NCI-H1417 treated with DMSO at 0.1 percent for 48 hours (cell line): ENCODE measurements around the gene SLC8A1.

ENCODE experiments used
- DNase-seq: peaks from one replicate; lab custom pipeline; 2025; lab: John Stamatoyannopoulos, UW

The SLC8A1 gene

DNA sequence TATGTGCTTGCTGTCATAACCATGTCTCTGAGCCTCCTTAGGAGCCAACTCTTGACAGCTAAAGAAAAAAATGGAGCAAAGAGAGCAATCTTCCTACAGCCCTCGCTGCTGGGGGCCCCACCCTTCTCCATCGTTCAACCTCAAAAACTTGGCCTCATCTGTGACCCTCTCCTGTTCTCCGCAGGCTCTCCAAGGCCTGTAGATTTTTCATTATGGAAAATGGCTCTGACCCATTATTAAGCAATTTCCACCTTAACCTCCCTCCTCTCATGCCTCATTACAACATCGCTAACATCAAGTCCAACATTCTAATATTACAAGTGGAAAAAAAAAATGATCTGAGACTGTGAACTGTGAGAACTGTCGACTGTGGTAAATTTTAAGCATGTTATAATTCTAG, 98.7 kb downstream of the SLC8A1 start:
- no peak for DNase-seq

DNA sequence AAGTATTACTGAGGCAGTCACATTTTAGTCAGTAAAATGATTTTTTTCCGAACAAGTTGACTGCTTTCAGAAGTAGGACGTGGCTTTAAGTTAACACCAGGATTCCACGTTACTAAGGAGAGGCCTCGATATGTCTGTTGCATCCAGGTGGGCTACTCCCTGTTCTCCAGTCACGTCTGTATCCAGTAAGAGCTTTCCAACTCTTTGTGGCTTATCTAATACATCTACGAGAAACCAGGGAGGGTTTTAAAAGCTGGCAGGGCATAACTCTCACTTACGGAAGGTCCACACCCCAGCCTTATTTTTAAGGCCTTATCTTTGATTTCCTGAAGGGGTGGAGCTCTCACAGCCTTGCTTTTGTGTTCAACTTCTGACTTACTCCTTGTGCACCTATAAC, 99.2 kb downstream of the SLC8A1 start:
- DNase-seq, result no peak

DNA sequence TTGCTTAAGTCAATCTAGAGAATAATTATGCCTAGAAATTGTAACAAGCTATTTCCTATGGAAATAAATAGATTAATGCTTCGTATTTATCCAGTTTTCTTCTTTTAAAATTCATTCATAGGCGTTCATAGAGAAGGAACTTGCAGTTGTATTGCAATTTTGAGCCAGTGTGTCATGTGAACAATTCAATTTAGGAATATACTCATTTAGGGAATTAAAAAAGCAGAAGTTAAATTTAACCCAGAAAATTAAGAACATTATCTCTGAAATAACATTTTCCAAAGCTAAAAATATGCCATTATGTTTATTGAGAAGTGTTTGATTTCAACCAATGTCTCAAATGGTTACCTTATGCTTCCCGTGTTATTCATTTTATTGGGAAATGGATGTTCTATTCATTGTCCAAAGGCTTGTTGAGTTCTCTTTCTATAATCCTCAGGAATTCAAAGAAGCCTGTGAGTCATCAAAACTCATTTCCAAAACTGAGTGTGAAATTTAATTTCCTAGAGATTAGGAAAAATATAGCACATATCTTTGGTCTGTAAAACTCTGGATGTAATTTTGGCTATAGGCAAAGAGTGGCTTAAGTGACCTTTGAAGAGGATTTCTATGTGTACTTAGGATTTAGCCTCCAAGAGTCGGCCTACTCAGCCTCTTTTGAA, 99.7 kb downstream of the SLC8A1 start:
- DNase-seq, result no peak

DNA sequence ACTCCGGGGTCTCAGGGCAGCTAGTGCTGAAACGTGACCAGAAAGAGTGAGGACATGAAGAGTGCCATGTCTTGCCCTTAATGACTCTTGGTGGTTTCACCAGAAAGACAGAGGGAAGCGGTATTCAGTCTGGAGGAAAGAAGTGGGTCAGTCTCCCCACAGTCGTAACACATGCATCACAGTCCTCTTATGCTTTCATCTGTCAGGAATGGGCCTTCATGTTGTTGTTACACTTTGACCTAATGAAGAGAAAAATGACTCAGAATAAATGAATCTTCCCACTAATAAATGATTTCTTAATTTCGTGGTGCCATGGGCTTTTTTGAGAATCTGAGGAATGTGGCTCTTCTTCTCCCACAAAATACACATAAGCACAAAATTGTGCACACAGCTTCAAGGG, 103.2 kb downstream of the SLC8A1 start:
- DNase-seq, result no peak

DNA sequence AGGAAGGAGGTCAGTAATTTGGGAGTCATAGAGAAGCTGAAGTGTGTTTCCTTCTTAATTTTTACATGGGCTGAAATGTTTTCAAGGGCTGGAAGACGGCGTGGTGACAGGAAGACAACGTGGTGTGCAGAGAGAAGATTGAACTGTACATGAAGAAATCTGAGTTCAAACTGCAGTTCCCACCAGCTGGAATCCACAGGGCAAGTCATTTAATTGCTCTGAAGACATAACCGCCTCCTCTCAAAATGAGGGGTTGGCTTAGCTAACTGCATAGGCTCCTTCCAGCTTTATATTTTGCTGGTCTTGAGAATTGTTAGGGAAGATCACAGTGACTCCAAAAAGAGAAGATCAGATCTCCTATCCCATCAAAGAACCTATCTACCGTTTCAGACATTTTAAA, 103.9 kb downstream of the SLC8A1 start:
- no peak for DNase-seq

DNA sequence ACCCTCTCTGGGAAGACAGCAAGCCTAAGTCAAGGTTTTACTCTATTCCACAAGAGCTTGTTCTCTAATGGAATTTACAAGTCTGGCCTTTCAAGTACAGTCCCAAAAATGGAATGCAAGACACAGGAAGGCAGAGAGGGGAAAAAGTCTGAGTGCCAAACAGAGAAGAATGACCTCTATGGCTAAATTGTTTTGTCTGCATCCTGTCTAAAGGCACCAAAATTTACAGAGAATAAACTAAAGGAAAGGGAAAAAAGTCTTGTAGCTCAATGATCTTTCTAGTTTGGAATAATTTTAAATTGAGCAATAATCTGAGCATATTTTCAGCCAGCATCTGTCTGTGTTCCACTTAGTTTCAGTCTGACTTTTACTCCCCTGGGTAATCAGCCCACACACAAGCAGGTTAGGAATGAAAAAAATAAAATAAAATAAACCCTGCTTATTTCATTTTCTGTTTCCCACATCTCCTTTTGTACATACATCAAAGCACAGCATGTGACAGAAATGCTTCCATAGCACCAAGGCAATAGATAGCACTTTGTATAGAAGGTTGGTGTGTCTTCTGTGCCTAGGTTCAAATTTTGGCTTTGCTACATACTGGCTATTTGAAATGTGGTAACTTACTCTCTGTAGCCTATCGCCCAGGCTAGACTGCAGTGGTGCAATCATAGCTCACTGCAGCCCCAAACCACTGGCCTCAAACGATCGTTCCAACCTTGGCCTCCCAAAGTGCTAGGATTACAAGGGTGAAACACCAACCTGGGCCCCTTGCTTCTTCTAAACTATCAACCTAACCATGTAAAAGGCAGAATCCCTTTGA, 105.1 kb downstream of the SLC8A1 start:
- DNase-seq, result no peak

DNA sequence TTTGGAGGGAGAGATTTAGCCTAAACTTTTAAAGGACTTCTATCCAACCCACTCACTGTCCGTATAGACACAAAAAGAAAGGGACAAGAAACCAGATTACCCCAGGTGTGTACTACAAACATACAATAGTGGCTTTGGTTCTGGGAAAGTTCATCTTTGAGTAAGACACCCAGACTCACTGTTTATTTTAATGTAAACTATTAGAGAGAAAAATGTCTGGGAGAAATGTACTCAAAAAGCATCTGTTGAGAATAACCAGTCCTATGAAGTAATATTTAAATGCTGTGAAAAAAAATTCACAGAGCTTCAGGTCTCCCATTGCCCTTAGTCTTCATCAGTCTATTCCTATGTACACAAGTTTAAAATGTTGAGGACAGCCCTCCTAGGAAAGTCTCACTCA, 107.5 kb downstream of the SLC8A1 start:
- DNase-seq, result no peak

DNA sequence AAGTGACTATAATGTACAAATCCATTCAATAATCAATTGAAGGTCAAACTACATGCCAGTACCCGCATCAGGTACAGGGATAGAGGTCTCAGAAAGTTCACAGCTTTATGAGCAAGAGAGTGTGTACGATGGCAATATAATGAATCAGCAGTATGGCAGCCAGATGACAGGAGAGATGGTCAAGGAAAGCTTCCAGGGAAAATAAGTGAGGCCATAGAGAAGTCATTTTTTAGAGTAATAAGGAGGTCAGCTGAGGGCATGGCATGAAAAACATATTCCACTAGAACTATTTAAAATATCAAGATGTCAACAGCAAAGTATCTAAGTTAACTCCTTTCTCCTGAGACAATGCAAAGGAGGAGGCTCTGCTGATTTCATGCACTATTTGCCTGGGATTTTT, 108.0 kb downstream of the SLC8A1 start:
- DNase-seq, result no peak

DNA sequence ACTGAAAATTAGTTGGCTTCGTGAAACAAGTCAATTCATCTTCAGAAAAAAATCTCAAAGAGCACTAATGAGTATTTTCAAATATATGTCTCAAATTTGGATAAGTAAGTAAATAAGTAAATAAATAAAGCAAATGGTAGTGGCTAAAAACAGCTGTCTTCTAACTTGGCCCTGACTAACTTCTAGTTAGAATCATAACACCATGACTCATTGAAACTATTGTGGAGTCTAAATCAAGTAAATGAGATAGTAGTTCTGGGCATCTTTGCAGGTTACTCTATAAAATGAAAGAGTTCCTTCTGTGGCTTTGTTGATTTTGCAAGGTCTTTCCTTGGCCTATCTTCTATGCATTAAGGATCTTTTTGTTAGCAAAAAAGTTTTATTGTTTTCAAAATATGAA, 110.7 kb downstream of the SLC8A1 start:
- DNase-seq, result no peak

DNA sequence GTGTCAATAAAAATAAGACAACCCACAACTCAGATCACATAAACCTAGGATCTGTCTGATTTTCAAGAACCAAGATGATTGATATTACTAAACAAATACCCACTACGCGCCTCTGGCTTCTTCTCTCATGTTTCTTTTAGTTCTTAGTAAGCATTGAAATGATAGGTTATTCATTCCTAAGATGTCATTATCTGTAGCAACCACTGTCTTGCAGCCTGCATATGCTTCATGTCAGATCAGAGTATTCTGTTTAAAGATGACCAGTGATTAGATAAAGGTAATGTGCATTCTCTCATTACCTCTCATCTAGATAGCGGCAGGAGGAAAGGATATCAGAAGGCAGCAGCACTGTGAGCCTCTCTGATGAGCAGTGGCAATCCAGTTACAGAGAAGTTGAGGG, 112.9 kb downstream of the SLC8A1 start:
- DNase-seq, result no peak

DNA sequence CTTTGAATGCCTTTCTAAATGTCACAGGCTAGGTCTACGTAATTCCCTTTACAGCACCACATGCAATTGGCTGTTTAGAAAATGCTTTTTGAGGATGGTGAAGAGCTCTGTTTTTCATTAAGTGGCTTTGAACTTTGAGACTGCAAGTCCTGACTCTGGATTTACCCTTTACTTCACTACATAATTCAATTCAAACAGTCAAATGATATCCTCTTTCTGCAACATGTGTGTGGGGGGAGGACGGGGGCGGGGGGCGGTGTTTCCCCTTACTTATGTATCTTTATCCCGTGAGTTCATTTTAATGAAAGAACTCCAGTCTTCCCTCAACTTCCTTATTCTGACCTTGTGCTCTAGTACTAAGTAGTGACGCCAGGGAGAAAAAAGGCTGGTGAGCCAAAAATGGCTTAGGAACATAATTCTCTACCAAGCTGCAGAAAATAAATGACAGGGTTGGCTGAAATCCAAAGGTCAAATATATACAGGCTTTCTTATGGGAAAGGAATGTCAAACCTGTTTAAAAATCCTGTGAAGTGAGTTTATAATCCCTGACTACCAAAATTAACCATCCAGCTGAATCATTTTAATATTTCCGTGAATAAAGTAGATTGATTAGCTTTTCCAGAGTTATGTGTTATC, 119.6 kb downstream of the SLC8A1 start:
- no peak for DNase-seq

DNA sequence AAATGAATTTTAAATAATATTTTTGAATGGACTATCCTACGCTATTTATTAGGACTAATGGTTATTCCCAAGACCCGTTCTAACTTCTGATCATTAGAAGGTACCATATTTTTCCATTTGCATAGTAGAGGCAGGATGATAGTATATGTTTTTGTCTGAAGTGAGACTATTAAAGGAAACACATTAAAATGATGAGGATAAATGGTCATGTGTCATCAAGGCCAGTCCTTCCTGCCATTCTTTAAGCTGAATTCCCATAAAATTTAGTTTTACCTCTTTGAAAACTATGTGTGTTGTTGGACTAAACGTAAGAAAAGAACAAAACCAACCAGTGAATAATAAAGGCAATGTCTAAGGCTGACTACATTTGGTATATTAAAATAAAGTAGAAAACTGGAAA, 121.8 kb downstream of the SLC8A1 start:
- DNase-seq, result no peak

DNA sequence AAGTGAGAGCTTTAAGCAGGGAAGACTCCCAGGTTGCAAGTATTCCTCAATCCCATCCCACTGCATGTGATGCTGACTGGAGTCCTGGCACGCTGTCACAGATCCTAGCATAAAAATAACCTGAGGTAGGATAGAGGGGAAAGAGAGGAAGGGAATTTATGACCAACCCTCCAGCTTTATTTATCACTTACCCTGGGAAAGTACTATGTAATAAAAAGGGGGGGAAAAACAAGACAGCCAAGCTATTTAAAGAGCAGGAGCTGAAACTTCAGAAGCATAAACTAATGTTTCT, 122.2 kb downstream of the SLC8A1 start:
- no peak for DNase-seq

DNA sequence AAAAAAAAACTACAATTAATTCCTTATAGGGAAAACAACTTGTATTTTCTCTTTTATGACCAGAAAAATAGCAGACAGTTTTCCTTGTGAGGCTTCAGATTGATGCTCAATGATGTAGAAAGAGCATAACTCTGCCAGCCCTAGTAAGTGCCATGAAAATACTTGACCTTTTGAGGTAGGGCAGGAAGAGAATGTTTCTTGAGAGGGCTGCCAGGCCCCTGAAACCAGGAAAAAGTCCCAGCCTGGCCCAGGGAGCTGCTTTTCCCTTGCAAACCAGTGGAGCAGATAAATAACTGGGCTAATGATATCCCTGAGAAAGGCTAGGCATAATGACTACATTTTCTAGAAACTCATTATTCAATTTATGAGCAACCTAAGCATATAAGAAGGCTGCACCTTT, 126.8 kb downstream of the SLC8A1 start:
- DNase-seq, result no peak

DNA sequence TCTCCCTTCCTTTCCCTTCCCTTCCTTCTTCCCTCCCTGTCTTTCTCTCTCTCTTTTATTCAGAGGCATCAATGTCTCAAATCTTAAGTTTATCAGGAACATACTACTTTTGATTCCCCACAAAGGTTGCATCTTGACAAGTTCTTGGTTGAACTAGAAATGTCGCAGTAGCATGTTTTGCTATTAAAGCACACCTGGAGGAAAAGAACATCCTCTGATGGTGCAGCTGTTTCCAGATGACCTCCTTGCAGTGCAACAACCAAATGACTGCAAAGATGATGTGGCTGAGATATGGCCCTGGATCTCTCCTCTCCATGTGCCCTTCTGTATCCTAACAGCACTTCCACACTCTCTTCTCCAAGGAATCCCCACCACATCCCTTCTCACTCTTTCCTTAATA, 127.2 kb downstream of the SLC8A1 start:
- DNase-seq, result no peak

DNA sequence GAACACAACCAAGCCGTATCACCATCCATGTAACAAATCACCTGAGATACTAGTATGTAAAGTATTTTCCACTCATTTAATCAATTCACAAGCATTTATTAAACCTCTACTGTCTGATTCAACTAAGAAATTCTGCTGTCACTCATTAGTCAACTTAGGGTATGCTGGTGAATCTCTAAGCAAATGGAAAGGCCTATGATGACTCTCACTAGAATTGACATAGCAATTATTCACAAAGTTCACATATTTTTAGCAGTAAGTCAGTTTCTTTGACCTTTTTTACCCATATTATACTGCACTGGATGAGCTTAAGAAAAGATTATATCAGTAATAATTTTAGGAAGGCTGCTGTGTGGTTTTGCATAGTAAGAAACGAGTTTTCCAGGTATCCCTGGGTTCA, 130.1 kb downstream of the SLC8A1 start:
- no peak for DNase-seq

DNA sequence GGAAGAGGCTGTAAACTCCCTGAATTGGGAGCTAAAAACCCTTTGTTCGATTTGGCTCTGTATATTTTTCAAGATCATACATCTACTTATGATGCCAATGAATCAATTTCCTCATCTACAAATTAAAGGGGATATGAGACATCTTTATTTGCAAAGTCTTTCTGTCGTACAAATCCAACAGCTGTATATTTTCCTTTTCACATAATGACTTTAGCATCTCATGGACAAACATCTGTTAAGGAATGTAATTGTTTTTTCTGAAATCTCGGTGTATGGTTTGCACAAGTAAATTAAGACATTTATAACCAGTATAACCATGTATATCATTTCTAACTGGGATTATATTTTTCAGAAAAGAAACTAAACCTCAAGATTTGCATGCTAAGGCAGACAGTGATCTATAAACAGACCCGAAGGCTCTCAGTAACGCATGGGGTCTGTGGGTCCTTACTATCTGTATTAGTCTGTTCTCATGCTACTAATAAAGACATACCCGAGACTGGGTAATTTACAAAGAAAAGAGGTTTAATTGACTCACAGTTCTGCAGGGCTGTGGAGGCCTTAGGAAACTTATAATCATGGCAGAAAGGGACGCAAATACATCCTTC, 130.8 kb downstream of the SLC8A1 start:
- DNase-seq, result no peak

DNA sequence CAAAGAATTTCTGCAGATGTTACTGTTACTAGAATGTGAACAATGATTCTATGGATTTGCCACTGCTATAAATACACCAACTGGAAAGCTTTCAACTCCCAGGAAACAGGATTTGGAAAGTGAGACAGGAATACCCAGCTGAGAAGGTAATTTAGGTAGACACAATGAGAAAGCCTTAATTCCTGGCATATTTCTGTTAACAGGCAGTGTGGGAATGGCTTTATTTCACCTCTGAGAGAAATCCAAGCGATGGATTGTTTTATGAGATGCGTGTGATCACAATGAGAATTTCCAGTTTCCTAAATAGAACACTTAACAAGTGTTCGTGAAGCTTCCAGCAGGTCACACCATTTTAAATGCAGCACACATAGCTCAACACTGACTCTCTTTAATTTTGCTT, 133.0 kb downstream of the SLC8A1 start:
- DNase-seq, result no peak

DNA sequence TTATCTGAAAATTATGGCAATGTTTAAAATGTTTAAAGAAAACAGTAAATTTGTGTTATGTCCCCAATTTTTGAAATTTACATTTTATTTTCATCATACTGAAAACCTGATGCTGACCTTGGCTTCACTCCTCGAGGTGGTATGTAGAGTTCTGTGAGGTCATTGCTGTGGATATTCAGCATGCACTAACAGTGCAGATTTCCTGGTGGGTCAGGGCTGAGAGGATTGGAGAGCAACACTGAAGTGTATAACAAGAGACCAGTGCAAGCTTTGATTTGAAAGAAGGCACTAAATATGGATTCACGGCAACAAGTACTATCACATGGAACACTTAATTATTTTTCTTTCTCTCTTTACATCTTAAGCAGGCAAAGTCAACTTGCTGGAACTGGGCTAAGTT, 134.1 kb downstream of the SLC8A1 start:
- no peak for DNase-seq

DNA sequence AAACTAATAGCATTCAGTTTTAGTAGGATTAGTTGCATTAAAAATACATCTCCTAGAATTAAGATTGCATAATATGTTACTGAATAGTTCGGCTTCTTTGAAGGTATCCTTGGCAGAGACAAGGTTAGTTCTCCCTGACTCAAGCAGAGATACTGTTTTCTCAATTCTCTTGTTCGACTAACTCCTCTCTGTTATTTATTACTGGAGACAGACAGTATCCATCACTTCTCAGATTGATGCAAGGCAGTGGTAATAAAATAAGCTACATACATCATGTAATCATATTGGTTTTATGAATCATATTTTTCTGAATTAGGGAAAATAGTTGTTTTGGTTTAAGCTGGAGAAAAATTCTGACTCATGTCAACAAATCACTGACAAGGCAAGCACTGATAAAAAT, 134.8 kb downstream of the SLC8A1 start:
- DNase-seq, result no peak

DNA sequence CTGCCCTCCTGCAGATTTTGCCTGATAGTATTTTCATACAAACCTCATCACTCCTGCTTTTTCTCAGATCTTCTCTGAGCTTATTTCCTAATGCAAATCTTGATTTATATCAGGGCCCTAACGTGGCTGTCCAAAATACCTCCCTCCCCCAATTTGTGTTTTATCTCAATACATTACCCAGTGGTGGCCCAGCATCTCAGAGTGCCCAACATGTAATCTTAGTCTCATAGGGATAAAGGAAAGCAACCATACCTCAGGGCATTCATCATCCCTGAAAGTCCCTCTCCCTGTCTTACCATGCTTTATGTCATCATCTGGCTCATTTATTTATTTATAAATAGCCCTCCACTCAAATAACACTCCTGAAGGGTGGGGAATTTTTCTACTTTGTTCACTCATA, 135.3 kb downstream of the SLC8A1 start:
- DNase-seq, result no peak

DNA sequence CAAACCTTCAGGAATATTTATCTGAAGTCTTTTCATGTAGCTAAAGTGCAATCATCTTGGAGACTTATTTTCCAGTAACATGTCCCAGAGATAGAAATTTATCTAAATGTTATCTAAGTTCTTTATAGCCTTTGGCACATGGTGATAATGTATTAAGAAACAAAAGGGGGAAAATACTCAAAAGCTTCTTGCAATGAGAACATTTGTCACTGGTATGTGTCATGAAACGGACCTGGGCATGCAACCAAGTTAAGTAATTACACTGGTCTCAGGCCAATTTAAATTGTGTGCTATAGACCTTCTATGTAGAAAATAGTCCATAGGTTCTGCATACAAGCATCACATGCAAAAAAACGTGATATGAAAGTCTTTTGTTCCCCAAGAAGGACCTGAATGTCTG, 136.2 kb downstream of the SLC8A1 start:
- DNase-seq, result no peak

DNA sequence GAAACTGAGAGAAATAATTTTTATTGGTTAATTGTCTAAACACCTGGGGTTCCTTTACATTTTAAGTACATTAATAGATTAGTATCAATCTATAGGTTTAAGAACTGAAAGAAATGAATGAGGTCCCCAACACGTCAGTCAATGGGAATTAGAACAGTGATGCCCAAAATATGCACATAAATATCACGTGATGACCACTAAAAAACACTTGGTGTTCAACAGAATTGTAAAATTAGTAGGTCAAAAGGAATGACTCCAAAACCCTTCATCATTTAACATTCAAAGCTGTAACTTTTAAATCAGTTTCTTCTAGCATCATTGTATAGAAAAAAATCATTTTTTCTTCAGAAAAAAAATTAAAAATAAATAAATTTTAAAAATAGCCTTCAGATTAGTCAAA, 140.9 kb downstream of the SLC8A1 start:
- no peak for DNase-seq
